H1 (cell line): ENCODE results near the gene OSCAR. TPM values are rescaled to one million over a fixed set of nuclear protein-coding genes. Genes with fewer than 3 reads are reported as not detected.

Source experiments
- CTCF ChIA-PET: fragments of 300-600 bp; sonication (Branson Sonifier 250); formaldehyde crosslinking; loops from one replicate; lab custom pipeline; 2021; ENCODE audit not compliant: partially characterized antibody; lab: Charles Lee
- POLR2A ChIA-PET: fragments of 300-600 bp; sonication (Branson Sonifier 250); formaldehyde crosslinking; loops from one replicate; lab custom pipeline; 2021; ENCODE audit warnings: inconsistent platforms; ENCODE audit not compliant: partially characterized antibody; lab: Charles Lee
- DNase-seq, 2 experiments: peaks; one replicate each; pipeline versions ENCODE4 v3.0.0 to v3.0.0-alpha.2; 2010 to 2022; ENCODE audit warnings: low spot score in 2 of 2, low read depth in 1 of 2, mixed read lengths in 1 of 2
- FAIRE-seq: peaks from 2 replicates; lab custom pipeline; 2011; peaks lifted over from hg19 to GRCh38; lab: Jason Lieb, UNC
- H2AFZ ChIP-seq: 2 replicates; pipeline ENCODE4 v1.8.1; 2012; ENCODE audit warnings: low read length, inconsistent platforms
- H2AK5ac ChIP-seq: 2 replicates; pipeline ENCODE4 v1.6.1; 2013; ENCODE audit warnings: low read depth, low read length
- H2BK120ac ChIP-seq: replicated peaks from 2 replicates; pipeline ENCODE3; 2013; ENCODE audit warnings: low read depth, low read length, inconsistent platforms
- H2BK12ac ChIP-seq: 2 replicates; pipeline ENCODE4 v1.6.1; 2013; ENCODE audit warnings: low read depth, low read length
- H2BK15ac ChIP-seq: 2 replicates; pipeline ENCODE4 v1.6.1; 2013; ENCODE audit warnings: low read length
- H2BK20ac ChIP-seq: 2 replicates; pipeline ENCODE4 v1.6.1; 2013; ENCODE audit warnings: low read length
- H2BK5ac ChIP-seq: 2 replicates; pipeline ENCODE4 v1.6.1; 2013; ENCODE audit warnings: low read depth, low read length
- H3K14ac ChIP-seq: 2 replicates; pipeline ENCODE4 v1.6.1; 2013; ENCODE audit warnings: inconsistent platforms; ENCODE audit not compliant: insufficient read length
- H3K18ac ChIP-seq: 2 replicates; pipeline ENCODE4 v1.6.1; 2013; ENCODE audit warnings: low read length; ENCODE audit errors: extremely low read depth
- H3K23ac ChIP-seq: 2 replicates; pipeline ENCODE4 v1.6.1; 2013; ENCODE audit warnings: inconsistent platforms; ENCODE audit not compliant: insufficient read length
- H3K23me2 ChIP-seq: 2 replicates; pipeline ENCODE4 v1.6.1; 2013; ENCODE audit warnings: low read depth, low read length
- H3K27ac ChIP-seq: 2 replicates; pipeline ENCODE4 v1.6.1; 2011; ENCODE audit warnings: low read depth, low read length, inconsistent platforms
- H3K27me3 ChIP-seq, 4 experiments: replicated peaks in 1 of 4; 1 replicate in 1 of 4; 2 replicates in 3 of 4; pipeline versions ENCODE4 v1.6.1 to v1.8.1; 2011 to 2013; ENCODE audit warnings: low read length in 3 of 4, mild to moderate bottlenecking in 3 of 4, inconsistent platforms in 2 of 4, mixed read lengths in 2 of 4, moderate library complexity in 1 of 4; ENCODE audit not compliant: control insufficient read depth in 3 of 4, insufficient read depth in 3 of 4; ENCODE audit errors: extremely low read depth in 1 of 4
- H3K36me3 ChIP-seq, 4 experiments: 2 replicates each; pipeline versions ENCODE4 v1.6.1 to v1.8.1; 2011 to 2013; ENCODE audit warnings: mild to moderate bottlenecking in 4 of 4, low read length in 3 of 4, moderate library complexity in 2 of 4, control low read depth in 1 of 4, inconsistent platforms in 1 of 4; ENCODE audit not compliant: insufficient read depth in 4 of 4, control insufficient read depth in 2 of 4
- H3K4ac ChIP-seq: replicated peaks from 2 replicates; pipeline ENCODE3; 2013; ENCODE audit warnings: low read length, low read depth, mixed read lengths, inconsistent platforms; ENCODE audit not compliant: insufficient read length
- H3K4me1 ChIP-seq, 4 experiments: replicated peaks in 1 of 4; 1 replicate in 1 of 4; 2 replicates in 3 of 4; pipeline versions ENCODE4 v1.6.1 to v1.8.1; 2011 to 2013; ENCODE audit warnings: low read length in 3 of 4, inconsistent platforms in 2 of 4, mixed read lengths in 1 of 4; ENCODE audit not compliant: insufficient read depth in 4 of 4, control insufficient read depth in 3 of 4
- H3K4me2 ChIP-seq, 2 experiments: 2 replicates each; pipeline versions ENCODE4 v1.6.1 to v1.8.1; 2011 to 2013; ENCODE audit warnings: low read depth in 2 of 2, low read length in 2 of 2, control low read depth in 1 of 2, inconsistent platforms in 1 of 2, mild to moderate bottlenecking in 1 of 2; ENCODE audit not compliant: insufficient read depth in 1 of 2
- H3K4me3 ChIP-seq, 4 experiments: fragments of 200-600, 300-600 bp in 1 of 4; sonication (generic), shearing (Covaris generic), sonication (Bioruptor Twin) in 1 of 4; 2 replicates each; pipeline versions ENCODE4 v1.5.1 to v1.8.1; 2011 to 2016; ENCODE audit warnings: low read length in 4 of 4, low read depth in 3 of 4, control low read depth in 2 of 4, inconsistent platforms in 2 of 4, mild to moderate bottlenecking in 2 of 4, mixed read lengths in 1 of 4, moderate library complexity in 1 of 4; ENCODE audit not compliant: insufficient read depth in 2 of 4; ENCODE audit errors: extremely low read depth in 1 of 4
- H3K56ac ChIP-seq: replicated peaks from 2 replicates; pipeline ENCODE3; 2013; ENCODE audit warnings: low read depth, mild to moderate bottlenecking, mixed read lengths, low read length, inconsistent platforms; ENCODE audit not compliant: insufficient read length
- H3K79me1 ChIP-seq: 2 replicates; pipeline ENCODE4 v1.6.1; 2013; ENCODE audit warnings: low read depth, low read length, control low read depth
- H3K79me2 ChIP-seq, 2 experiments: 2 replicates each; pipeline versions ENCODE4 v1.6.1 to v1.8.1; 2012 to 2013; ENCODE audit warnings: low read length in 2 of 2, mild to moderate bottlenecking in 2 of 2, inconsistent platforms in 1 of 2; ENCODE audit not compliant: insufficient read depth in 2 of 2, control insufficient read depth in 1 of 2
- H3K9ac ChIP-seq, 4 experiments: replicated peaks in 1 of 4; 1 replicate in 1 of 4; 2 replicates in 3 of 4; pipeline versions ENCODE4 v1.6.1 to v1.8.1; 2011 to 2013; ENCODE audit warnings: low read depth in 3 of 4, low read length in 3 of 4, control low read depth in 2 of 4, mild to moderate bottlenecking in 2 of 4, moderate library complexity in 2 of 4, inconsistent platforms in 1 of 4; ENCODE audit errors: extremely low read depth in 1 of 4
- H3K9me3 ChIP-seq, 2 experiments: 2 replicates each; pipeline versions ENCODE4 v1.6.1 to v1.8.1; 2012 to 2013; ENCODE audit warnings: mild to moderate bottlenecking in 2 of 2, moderate library complexity in 2 of 2, control low read depth in 1 of 2, inconsistent platforms in 1 of 2, low read depth in 1 of 2, low read length in 1 of 2, mixed read lengths in 1 of 2; ENCODE audit not compliant: insufficient read depth in 2 of 2
- H4K20me1 ChIP-seq, 2 experiments: replicated peaks in 1 of 2; 2 replicates each; pipeline versions ENCODE3 to v1.8.1; 2011 to 2013; ENCODE audit warnings: inconsistent platforms in 2 of 2, low read length in 2 of 2, mild to moderate bottlenecking in 1 of 2; ENCODE audit not compliant: insufficient read depth in 2 of 2, control insufficient read depth in 1 of 2
- H4K5ac ChIP-seq: 2 replicates; pipeline ENCODE4 v1.6.1; 2013; ENCODE audit warnings: low read length, low read depth, mixed read lengths, inconsistent platforms; ENCODE audit not compliant: insufficient read length
- H4K8ac ChIP-seq: 2 replicates; pipeline ENCODE4 v1.8.0; 2013; ENCODE audit warnings: mild to moderate bottlenecking, moderate library complexity, low read length, inconsistent platforms; ENCODE audit not compliant: insufficient read depth; ENCODE audit errors: extremely low read depth
- H4K91ac ChIP-seq: replicated peaks from 2 replicates; pipeline ENCODE3; 2013; ENCODE audit warnings: low read length, mixed read lengths, inconsistent platforms; ENCODE audit not compliant: insufficient read length
- ATF3 ChIP-seq: IDR thresholded peaks from 2 replicates; pipeline ENCODE4 v1.6.1; 2011; ENCODE audit warnings: low read depth, mild to moderate bottlenecking, low read length; ENCODE audit not compliant: insufficient read depth
- GTF2F1 ChIP-seq: IDR thresholded peaks from 2 replicates; pipeline ENCODE4 v1.6.1; 2012; ENCODE audit warnings: low read depth, low read length, improper control_type of control experiment, borderline replicate concordance
- MAFK ChIP-seq: IDR thresholded peaks from 2 replicates; pipeline ENCODE4 v1.6.1; 2012; ENCODE audit warnings: low read depth, mild to moderate bottlenecking, improper control_type of control experiment, low read length
- RAD21 ChIP-seq, 2 experiments: IDR thresholded peaks in 1 of 2; conservative IDR thresholded peaks in 1 of 2; 2 replicates each; pipeline ENCODE4 v1.6.1; 2011; ENCODE audit warnings: low read depth in 2 of 2, low read length in 2 of 2, improper control_type of control experiment in 1 of 2, inconsistent platforms in 1 of 2, mild to moderate bottlenecking in 1 of 2, moderate library complexity in 1 of 2
- RNF2 ChIP-seq: fragments of 200-900, 300-1000 bp; sonication (generic); IDR thresholded peaks from 2 replicates; pipeline ENCODE4 v1.7.1; 2016; ENCODE audit warnings: borderline replicate concordance, low read depth, mild to moderate bottlenecking, antibody characterized with exemption, low read length; ENCODE audit not compliant: poor library complexity, severe bottlenecking; ENCODE audit errors: missing control alignments
- SIN3A ChIP-seq, 2 experiments: IDR thresholded peaks in 1 of 2; conservative IDR thresholded peaks in 1 of 2; 2 replicates each; pipeline ENCODE4 v1.6.1; 2011 to 2012; ENCODE audit warnings: low read length in 2 of 2, improper control_type of control experiment in 1 of 2, low read depth in 1 of 2, mild to moderate bottlenecking in 1 of 2
- SP1 ChIP-seq: IDR thresholded peaks from 2 replicates; pipeline ENCODE4 v1.6.1; 2011; ENCODE audit warnings: low read depth, low read length
- SP4 ChIP-seq: IDR thresholded peaks from 2 replicates; pipeline ENCODE4 v1.6.1; 2012; ENCODE audit warnings: low read length, inconsistent platforms
- SUZ12 ChIP-seq: fragments of 200-600 bp; sonication (generic); IDR thresholded peaks from 2 replicates; pipeline ENCODE4 v1.6.1; 2012; ENCODE audit warnings: mild to moderate bottlenecking, inconsistent platforms, low read length, moderate library complexity, mixed read lengths
- TAF7 ChIP-seq: optimal IDR thresholded peaks from 2 replicates; pipeline ENCODE3; 2011; ENCODE audit warnings: low read depth, mild to moderate bottlenecking, inconsistent platforms, low read length, moderate library complexity, borderline replicate concordance
- WGBS, 2 experiments: shearing (Covaris generic) in 1 of 2; methylation state at CpG; one replicate each; pipeline versions ENCODE4 v1.1.6 to v1.1.7; 2013 to 2015; ENCODE audit warnings: low lambda C conversion rate in 2 of 2, mixed read lengths in 2 of 2, inconsistent platforms in 1 of 2, low coverage in 1 of 2, missing lambda C conversion rate in 1 of 2; ENCODE audit not compliant: insufficient replicate concordance in 2 of 2, insufficient coverage in 1 of 2, insufficient read length in 1 of 2; ENCODE audit errors: extremely low coverage in 1 of 2, missing lambda C conversion rate in 1 of 2; 5-methylcytosine and 5-hydroxymethylcytosine counted together
- polyA plus RNA-seq, 7 experiments: library from polyadenylated mRNA; depleted of rRNA in 3 of 7; stranded (reverse) in 5 of 7; unstranded in 2 of 7; fragments of >200 nt in 5 of 7; fragments of 200-250 nt in 2 of 7; gene quantifications; 1 replicate in 5 of 7; 2 replicates in 1 of 7; 4 replicates in 1 of 7; pipeline versions ENCODE4 v1.2.1 to v1.2.3, GENCODE V29; 2011 to 2013; ENCODE audit warnings: missing spikeins in 2 of 7, mixed read lengths in 2 of 7
- total RNA-seq: library from RNA; stranded (reverse); fragmentation: NEBNext Ultra II Directional; extraction: Animal tissue kit (Norgen Biotek cat#: 25700); gene quantifications from 2 replicates; pipeline ENCODE4 v1.2.1, GENCODE V29; 2021

OSCAR gene
- total and polyA plus RNA-seq, 2 of the 8 experiments (the other 6 are each of a cell fraction or from before 2014, with no cell fraction given): 1.1 TPM

- FAIRE-seq: no peak
- TF ChIP-seq TAF7: no peak
- TF ChIP-seq RNF2: no peak
- TF ChIP-seq SUZ12: no peak
- no peak for TF ChIP-seq RAD21 (IDR thresholded peaks at IDR 0.05 in 1 of 2, conservative IDR thresholded peaks at IDR 0.05 in 1 of 2; ENCODE audit: low read depth in 2 of 2, low read length in 2 of 2)
- no peak for TF ChIP-seq SP1
- no peak for TF ChIP-seq ATF3
- no peak for TF ChIP-seq MAFK
- TF ChIP-seq GTF2F1: no peak
- TF ChIP-seq SP4: no peak
- no peak for TF ChIP-seq SIN3A (conservative IDR thresholded peaks at IDR 0.05 in 1 of 2, IDR thresholded peaks at IDR 0.05 in 1 of 2; ENCODE audit: low read depth in 1 of 2, low read length in 2 of 2)
Observed at GRCh38 chr19:54081032-54081431, 19.6 kb downstream of the OSCAR start, which contains the start of gene TARM1. Gene TARM1, minus strand, starts transcription at chr19:54081365. Its CDS starts 25 bp downstream, at chr19:54081340.

More at GRCh38 chr19:54081032-54081431, 19.6 kb downstream of the OSCAR start, which contains the start of gene TARM1:
- Histone ChIP-seq H2BK12ac (no peak within 1 kb of the TSS), H2AFZ (no peak within 1 kb of the TSS), H3K9me3 (peaks cover 12 to 13% of the 10 kb centered on the region in 2 experiments; a peak in 3 of 4 replicates), H3K4me3 (no peak within 1 kb of the TSS), H4K91ac (no peak within 1 kb of the TSS), H3K79me2 (no peaks in the 10 kb centered on the region), H3K18ac (no peak within 1 kb of the TSS), H2BK5ac (no peak within 1 kb of the TSS), H4K5ac (no peak within 1 kb of the TSS), H3K23me2 (no peaks in the 10 kb centered on the region), H3K9ac (no peak within 1 kb of the TSS), H3K79me1 (no peaks in the 10 kb centered on the region), H2AK5ac (no peak within 1 kb of the TSS), H3K27me3 (no peaks in the 10 kb centered on the region), H3K27ac (no peak within 1 kb of the TSS), H3K14ac (no peak within 1 kb of the TSS), H3K23ac (no peak within 1 kb of the TSS), H3K4me2 (no peak within 1 kb of the TSS), H3K56ac (no peak within 1 kb of the TSS), H3K36me3 (no peaks in the 10 kb centered on the region), H3K4ac (peak within 1 kb of the TSS; percentile 27), H4K20me1 (no peaks in the 10 kb centered on the region), H2BK20ac (no peak within 1 kb of the TSS), H2BK15ac (no peak within 1 kb of the TSS), H4K8ac (no peak within 1 kb of the TSS), H3K4me1 (no peaks in the 10 kb centered on the region), H2BK120ac (no peak within 1 kb of the TSS)
- 87% methylated on average over 7 of the region's 7 CpGs; no CpG with 5 or more reads in 1 of the 2 experiments for WGBS, 2 experiments
- POLR2A ChIA-PET: no interaction called here
- DNase-seq: no peak
- CTCF ChIA-PET: interaction anchor here (0.7 kb wide), 1 partner anchor 182 kb away, joined by 5 read pairs; no protein-coding TSS in a partner anchor
